Measurements from ENCODE around the gene KCNK4. TPM values are rescaled to one million over a fixed set of nuclear protein-coding genes. Genes with fewer than 3 reads are reported as not detected.
A peak's percentile ranks its signal among the peaks of the same experiment; 100 is the strongest.

Gene KCNK4
- total and polyA plus RNA-seq, 2 of the 13 experiments (the other 11 are each of a cell fraction or from before 2014, with no cell fraction given) = not detected

DNA sequence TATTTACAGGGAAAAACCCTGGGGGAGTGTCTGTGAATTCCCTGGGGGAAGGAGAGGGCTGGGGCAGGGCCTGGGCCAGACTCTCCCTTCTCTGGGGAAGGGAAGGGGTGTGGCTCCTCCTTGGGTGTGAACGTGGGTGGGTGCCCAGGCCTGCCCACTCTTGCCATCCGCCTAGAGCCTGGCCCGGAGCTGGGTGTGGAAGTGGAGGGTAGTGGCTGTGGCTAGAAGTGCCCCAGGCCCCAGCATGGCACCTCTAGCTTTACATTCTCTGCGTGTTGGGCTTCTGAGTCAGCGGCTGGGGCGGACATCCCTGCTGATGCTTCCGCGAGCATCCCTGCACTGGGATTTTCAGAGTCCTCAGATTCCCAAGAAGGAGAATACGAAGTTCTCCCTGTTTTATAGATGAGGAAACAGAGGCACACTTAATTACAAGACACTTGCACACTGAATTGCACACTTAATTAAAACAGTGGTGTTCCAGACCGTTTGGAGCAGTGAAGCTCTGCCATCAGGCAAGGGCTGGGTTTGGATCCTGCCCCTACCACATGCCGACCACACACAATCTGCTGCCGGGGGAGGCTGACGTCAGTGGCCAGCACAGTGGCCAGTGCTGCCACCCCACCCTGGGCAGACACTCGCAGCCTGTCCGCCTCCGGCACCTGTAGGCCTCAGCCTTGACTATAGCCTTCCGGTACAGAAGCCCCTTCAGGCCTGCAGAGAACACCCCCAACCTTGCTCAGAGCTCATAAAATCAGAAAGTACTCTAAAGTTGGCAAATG, 14.3 kb upstream of the KCNK4 start:
- peaks cover 2 to 7% of the 10 kb centered on the region in 2 experiments; a peak in 1 of 5 replicates for H3K36me3 ChIP-seq (replicated peaks in 1 of 2; ENCODE audit: control insufficient read depth in 1 of 2, insufficient read depth in 2 of 2, low read length in 2 of 2)
- POLR2A ChIA-PET = no interaction called here
- H2AFZ ChIP-seq (ENCODE audit: low read length) = no peak overlapping the region
- no peak overlapping the region for H3K4me3 ChIP-seq (replicated peaks in 1 of 3; ENCODE audit: insufficient read depth in 1 of 3, low read depth in 2 of 3, low read length in 3 of 3)
- no TSS peak for BruUV-seq (replicated peaks)
- CTCF ChIA-PET (ENCODE audit: low intra/inter-chr PET ratio, low total read pairs) = no interaction called here
- TF ChIP-seq, protein P1, sequence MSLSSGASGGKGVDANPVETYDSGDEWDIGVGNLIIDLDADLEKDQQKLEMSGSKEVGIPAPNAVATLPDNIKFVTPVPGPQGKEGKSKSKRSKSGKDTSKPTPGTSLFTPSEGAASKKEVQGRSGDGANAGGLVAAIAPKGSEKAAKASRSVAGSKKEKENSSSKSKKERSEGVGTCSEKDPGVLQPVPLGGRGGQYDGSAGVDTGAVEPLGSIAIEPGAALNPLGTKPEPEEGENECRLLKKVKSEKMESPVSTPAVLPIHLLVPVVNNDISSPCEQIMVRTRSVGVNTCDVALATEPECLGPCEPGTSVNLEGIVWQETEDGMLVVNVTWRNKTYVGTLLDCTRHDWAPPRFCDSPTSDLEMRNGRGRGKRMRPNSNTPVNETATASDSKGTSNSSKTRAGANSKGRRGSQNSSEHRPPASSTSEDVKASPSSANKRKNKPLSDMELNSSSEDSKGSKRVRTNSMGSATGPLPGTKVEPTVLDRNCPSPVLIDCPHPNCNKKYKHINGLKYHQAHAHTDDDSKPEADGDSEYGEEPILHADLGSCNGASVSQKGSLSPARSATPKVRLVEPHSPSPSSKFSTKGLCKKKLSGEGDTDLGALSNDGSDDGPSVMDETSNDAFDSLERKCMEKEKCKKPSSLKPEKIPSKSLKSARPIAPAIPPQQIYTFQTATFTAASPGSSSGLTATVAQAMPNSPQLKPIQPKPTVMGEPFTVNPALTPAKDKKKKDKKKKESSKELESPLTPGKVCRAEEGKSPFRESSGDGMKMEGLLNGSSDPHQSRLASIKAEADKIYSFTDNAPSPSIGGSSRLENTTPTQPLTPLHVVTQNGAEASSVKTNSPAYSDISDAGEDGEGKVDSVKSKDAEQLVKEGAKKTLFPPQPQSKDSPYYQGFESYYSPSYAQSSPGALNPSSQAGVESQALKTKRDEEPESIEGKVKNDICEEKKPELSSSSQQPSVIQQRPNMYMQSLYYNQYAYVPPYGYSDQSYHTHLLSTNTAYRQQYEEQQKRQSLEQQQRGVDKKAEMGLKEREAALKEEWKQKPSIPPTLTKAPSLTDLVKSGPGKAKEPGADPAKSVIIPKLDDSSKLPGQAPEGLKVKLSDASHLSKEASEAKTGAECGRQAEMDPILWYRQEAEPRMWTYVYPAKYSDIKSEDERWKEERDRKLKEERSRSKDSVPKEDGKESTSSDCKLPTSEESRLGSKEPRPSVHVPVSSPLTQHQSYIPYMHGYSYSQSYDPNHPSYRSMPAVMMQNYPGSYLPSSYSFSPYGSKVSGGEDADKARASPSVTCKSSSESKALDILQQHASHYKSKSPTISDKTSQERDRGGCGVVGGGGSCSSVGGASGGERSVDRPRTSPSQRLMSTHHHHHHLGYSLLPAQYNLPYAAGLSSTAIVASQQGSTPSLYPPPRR (CRISPR knock-in tag; IDR thresholded peaks at IDR 0.05; ENCODE audit: borderline replicate concordance) = no peak
- TF ChIP-seq YY1 (IDR thresholded peaks at IDR 0.05; ENCODE audit: insufficient read depth, insufficient replicate concordance, low read depth, low read length) (no peak), RBFOX2 (IDR thresholded peaks at IDR 0.05; ENCODE audit: low read depth, low read length) (0 out of 2 replicates have a peak, but pooled peaks have one; percentile 36), HNRNPLL (IDR thresholded peaks at IDR 0.05; ENCODE audit: low read depth, low read length, poor library complexity, severe bottlenecking) (peak; percentile 6)
- TF ChIP-seq, protein P2, sequence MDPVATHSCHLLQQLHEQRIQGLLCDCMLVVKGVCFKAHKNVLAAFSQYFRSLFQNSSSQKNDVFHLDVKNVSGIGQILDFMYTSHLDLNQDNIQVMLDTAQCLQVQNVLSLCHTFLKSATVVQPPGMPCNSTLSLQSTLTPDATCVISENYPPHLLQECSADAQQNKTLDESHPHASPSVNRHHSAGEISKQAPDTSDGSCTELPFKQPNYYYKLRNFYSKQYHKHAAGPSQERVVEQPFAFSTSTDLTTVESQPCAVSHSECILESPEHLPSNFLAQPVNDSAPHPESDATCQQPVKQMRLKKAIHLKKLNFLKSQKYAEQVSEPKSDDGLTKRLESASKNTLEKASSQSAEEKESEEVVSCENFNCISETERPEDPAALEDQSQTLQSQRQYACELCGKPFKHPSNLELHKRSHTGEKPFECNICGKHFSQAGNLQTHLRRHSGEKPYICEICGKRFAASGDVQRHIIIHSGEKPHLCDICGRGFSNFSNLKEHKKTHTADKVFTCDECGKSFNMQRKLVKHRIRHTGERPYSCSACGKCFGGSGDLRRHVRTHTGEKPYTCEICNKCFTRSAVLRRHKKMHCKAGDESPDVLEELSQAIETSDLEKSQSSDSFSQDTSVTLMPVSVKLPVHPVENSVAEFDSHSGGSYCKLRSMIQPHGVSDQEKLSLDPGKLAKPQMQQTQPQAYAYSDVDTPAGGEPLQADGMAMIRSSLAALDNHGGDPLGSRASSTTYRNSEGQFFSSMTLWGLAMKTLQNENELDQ (CRISPR knock-in tag; IDR thresholded peaks at IDR 0.05; ENCODE audit: borderline replicate concordance) = no peak
- peaks cover 9% of the 10 kb centered on the region for H3K79me2 ChIP-seq (ENCODE audit: insufficient read depth, low read length)
- no peak overlapping the region for H3K4me2 ChIP-seq (ENCODE audit: low read depth, low read length)
- no peaks in the 10 kb centered on the region for H3K27me3 ChIP-seq (ENCODE audit: control insufficient read depth in 1 of 2, insufficient read depth in 2 of 2, low read length in 2 of 2)
- H3K27ac ChIP-seq (ENCODE audit: extremely low read length, insufficient read depth, low read length) = no peak overlapping the region
- intact Hi-C loops (cut with micrococcal nuclease; ENCODE audit: unreplicated experiment) = no loop called here
- WGBS (ENCODE audit: low lambda C conversion rate) = 98% methylated on average over 5 of the region's 17 CpGs
- H3K4me1 ChIP-seq (ENCODE audit: insufficient read depth, low read length) = peaks cover 22% of the 10 kb centered on the region
- FAIRE-seq (no peak), DNase-seq (ENCODE audit: low spot score) (no peak), ATAC-seq (no peak)
- H3K9me3 ChIP-seq (ENCODE audit: low read length) = no peaks in the 10 kb centered on the region
- H3K9ac ChIP-seq (ENCODE audit: insufficient read depth, low read depth, low read length) = no peak overlapping the region
- in situ Hi-C loops (cut with HindIII; ENCODE audit: extremely low pct_ligation_motif_present, low pct_unique_long_range_greater_than_20kb) = no loop called here
- H4K20me1 ChIP-seq (ENCODE audit: insufficient read depth, low read length) = no peaks in the 10 kb centered on the region

Measured in HepG2 (cell line).